ENCODE results near the gene UMPS. TPM values are rescaled to one million over a fixed set of nuclear protein-coding genes. Genes with fewer than 3 reads are reported as not detected.

The UMPS gene
- total and polyA plus RNA-seq, 2 experiments from 2014 or later = 29.8 to 38.7 TPM

DNA sequence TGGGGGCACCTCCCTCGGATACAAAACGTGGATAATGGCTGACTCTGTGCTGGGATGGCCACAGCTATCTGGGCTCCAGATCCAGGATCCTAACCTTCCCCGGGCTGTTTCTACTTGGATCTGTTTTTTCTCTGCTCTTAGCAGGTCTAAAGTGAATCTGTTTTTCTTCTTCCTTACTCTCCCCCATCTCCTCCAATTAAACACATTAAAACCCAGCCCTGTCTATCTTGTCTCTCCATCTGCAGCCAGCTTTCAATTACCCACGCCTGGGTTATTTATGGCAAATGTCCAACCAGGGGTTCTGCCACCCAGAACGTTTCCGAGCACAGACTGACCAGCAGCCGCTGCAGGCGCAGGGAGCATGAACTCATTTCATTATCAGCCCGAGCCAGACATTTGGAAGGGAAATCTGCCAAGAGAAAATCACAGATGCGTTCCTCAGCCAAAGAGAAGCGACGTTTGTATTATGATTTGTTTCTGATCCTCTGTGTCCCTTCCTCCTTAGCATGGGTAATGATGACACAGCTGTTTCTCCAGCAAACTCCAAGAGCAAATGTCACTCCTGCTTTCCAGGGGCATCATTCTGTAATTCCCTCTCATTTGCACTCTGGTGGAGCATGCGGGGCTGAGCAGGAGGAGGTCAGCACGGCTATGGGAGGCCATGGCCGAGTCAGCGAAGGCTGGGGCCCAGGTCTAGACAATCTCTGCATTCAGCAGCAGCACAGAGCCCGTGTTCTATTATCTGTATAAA lies 42.0 kb downstream of the UMPS start:
- Histone ChIP-seq H3K4me1 (ENCODE audit: insufficient read depth) (peaks cover 29% of the 10 kb centered on the region), H3K27ac (peak overlapping the region; percentile 66), H3K27me3 (replicated peaks; ENCODE audit: insufficient read depth) (no peaks in the 10 kb centered on the region), H3F3A (ENCODE audit: insufficient read depth) (peaks cover 32% of the 10 kb centered on the region), H3K9me3 (ENCODE audit: low read depth) (no peaks in the 10 kb centered on the region), H3K36me3 (ENCODE audit: low read depth) (peaks cover 16% of the 10 kb centered on the region; the same call in 1 of the 2 replicates), H3K4me3 (no peak overlapping the region), H3K79me2 (ENCODE audit: insufficient read depth) (peaks cover 17% of the 10 kb centered on the region), H3K4me2 (ENCODE audit: unreplicated experiment) (peak overlapping the region; percentile 67), H4K20me1 (ENCODE audit: insufficient read depth) (no peaks in the 10 kb centered on the region), H3K9me2 (ENCODE audit: insufficient read depth) (no peaks in the 10 kb centered on the region), H2AFZ (no peak overlapping the region), H3K9ac (peak overlapping the region; percentile 41)
- WGBS, 2 experiments (ENCODE audit: low coverage in 1 of 2, low lambda C conversion rate in 2 of 2, missing lambda C conversion rate in 2 of 2) = 18 to 19% methylated on average over 17 of the region's 17 CpGs
- in situ Hi-C loops (cut with MboI) = no loop called here
- peak; percentile 65 for DNase-seq
- TF ChIP-seq EZH2phosphoT487 (IDR thresholded peaks at IDR 0.05; ENCODE audit: insufficient read depth, low read depth) = no peak
- TF ChIP-seq EZH2 (IDR thresholded peaks at IDR 0.05; ENCODE audit: insufficient read depth, poor library complexity, severe bottlenecking) = no peak

DNA sequence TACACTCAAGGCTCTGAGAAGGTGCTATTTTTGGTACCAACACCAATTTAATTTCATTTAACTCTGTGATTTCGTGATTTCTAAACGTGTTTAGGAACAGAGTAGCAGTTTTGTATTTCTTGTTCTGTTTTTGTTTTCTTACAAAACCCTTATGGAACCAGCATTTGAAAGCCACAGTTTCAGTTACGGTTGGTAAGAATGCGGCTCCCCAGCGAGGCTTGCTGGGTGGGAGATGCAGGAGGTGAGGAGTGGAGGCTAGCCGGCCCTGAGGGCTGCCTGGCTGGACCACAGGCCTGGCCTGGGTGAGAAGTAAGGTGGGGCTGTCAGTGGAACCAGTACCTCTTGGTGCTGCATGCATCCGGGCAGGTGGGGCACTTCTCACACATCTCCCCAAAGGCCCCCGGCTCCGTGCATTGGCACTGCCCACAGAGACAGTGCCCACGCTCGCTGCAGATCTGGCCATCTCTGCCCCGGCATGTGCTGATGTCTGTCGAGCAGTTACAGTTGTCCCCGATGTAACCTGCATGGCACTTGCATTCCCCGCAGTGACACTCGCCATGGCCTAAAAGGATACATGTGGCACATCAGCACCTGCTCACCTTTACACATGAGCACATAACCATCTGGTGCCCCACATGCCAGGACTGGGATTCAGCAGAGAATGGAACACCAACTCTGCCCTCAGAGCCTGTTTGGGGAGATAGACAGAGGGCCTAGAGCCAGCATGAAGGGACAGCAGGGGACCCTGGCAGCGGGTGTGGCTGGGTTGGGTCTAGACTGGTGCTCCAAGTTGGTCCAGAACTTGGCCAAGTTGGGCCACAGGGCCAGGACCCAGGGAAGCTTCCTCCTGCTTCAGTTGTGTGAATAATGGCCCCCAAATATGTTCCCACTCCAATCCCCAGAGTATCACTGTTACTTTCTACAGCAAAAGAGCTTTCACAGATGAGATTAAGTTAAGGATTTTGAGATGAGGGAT lies 43.4 kb downstream of the UMPS start:
- Histone ChIP-seq H3K4me3 (no peak overlapping the region), H3K9me3 (ENCODE audit: low read depth) (no peaks in the 10 kb centered on the region), H3F3A (ENCODE audit: insufficient read depth) (peaks cover 32% of the 10 kb centered on the region), H4K20me1 (ENCODE audit: insufficient read depth) (no peaks in the 10 kb centered on the region), H3K27ac (peak overlapping the region; percentile 60), H3K27me3 (replicated peaks; ENCODE audit: insufficient read depth) (no peaks in the 10 kb centered on the region), H3K79me2 (ENCODE audit: insufficient read depth) (peaks cover 23% of the 10 kb centered on the region), H3K4me1 (ENCODE audit: insufficient read depth) (peaks cover 29% of the 10 kb centered on the region), H3K4me2 (ENCODE audit: unreplicated experiment) (peak overlapping the region; percentile 67), H2AFZ (0 out of 2 replicates have a peak overlapping the region, but pooled peaks have one; percentile 1), H3K36me3 (ENCODE audit: low read depth) (peaks cover 10% of the 10 kb centered on the region; the same call in 1 of the 2 replicates), H3K9me2 (ENCODE audit: insufficient read depth) (no peaks in the 10 kb centered on the region), H3K9ac (peak overlapping the region; percentile 44; the same call in 1 of the 2 replicates)
- in situ Hi-C loops (cut with MboI) = no loop called here
- WGBS, 2 experiments (ENCODE audit: low coverage in 1 of 2, low lambda C conversion rate in 2 of 2, missing lambda C conversion rate in 2 of 2) = 93 to 95% methylated on average over 17 of the region's 17 CpGs
- no peak for TF ChIP-seq EZH2 (IDR thresholded peaks at IDR 0.05; ENCODE audit: insufficient read depth, poor library complexity, severe bottlenecking)
- TF ChIP-seq EZH2phosphoT487 (IDR thresholded peaks at IDR 0.05; ENCODE audit: insufficient read depth, low read depth) = no peak
- no peak for DNase-seq

DNA sequence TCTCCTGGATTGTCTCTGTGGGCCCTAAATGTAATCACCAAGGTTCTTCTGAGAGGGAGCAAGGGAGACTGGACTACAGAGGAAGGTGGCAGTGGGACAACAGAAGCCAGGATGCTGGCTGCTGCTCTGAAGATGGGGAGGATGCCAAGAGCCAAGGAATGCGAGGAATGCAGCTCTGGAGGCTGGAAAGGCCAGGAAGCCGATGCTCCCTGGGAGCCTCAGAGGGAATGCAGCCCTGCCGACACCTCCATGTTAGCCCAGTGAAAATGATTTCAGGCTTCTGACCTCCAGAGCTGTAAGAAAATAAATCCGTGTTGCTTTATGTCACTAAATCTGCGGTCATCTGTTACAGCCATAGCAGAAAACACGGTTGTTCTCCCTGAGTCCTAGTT lies 44.1 kb downstream of the UMPS start:
- Histone ChIP-seq H3K4me1 (ENCODE audit: insufficient read depth) (peaks cover 29% of the 10 kb centered on the region), H3K9me2 (ENCODE audit: insufficient read depth) (no peaks in the 10 kb centered on the region), H3K4me3 (0 out of 2 replicates have a peak overlapping the region, but pooled peaks have one; percentile 26), H3K9me3 (ENCODE audit: low read depth) (no peaks in the 10 kb centered on the region), H3F3A (ENCODE audit: insufficient read depth) (peaks cover 32% of the 10 kb centered on the region), H4K20me1 (ENCODE audit: insufficient read depth) (no peaks in the 10 kb centered on the region), H3K27ac (peak overlapping the region; percentile 60), H3K36me3 (ENCODE audit: low read depth) (0 out of 2 replicates have a peak, but pooled peaks cover 6% of the 10 kb centered on the region), H3K27me3 (replicated peaks; ENCODE audit: insufficient read depth) (no peaks in the 10 kb centered on the region), H3K79me2 (ENCODE audit: insufficient read depth) (peaks cover 23% of the 10 kb centered on the region), H3K4me2 (ENCODE audit: unreplicated experiment) (peak overlapping the region; percentile 67), H2AFZ (0 out of 2 replicates have a peak overlapping the region, but pooled peaks have one; percentile 1), H3K9ac (peak overlapping the region; percentile 44)
- WGBS, 2 experiments (ENCODE audit: low coverage in 1 of 2, low lambda C conversion rate in 2 of 2, missing lambda C conversion rate in 2 of 2) = 12 to 16% methylated on average over 6 of the region's 6 CpGs
- TF ChIP-seq EZH2 (IDR thresholded peaks at IDR 0.05; ENCODE audit: insufficient read depth, poor library complexity, severe bottlenecking) (no peak), EZH2phosphoT487 (IDR thresholded peaks at IDR 0.05; ENCODE audit: insufficient read depth, low read depth) (no peak)
- in situ Hi-C loops (cut with MboI) = no loop called here
- peak; percentile 77 for DNase-seq

DNA sequence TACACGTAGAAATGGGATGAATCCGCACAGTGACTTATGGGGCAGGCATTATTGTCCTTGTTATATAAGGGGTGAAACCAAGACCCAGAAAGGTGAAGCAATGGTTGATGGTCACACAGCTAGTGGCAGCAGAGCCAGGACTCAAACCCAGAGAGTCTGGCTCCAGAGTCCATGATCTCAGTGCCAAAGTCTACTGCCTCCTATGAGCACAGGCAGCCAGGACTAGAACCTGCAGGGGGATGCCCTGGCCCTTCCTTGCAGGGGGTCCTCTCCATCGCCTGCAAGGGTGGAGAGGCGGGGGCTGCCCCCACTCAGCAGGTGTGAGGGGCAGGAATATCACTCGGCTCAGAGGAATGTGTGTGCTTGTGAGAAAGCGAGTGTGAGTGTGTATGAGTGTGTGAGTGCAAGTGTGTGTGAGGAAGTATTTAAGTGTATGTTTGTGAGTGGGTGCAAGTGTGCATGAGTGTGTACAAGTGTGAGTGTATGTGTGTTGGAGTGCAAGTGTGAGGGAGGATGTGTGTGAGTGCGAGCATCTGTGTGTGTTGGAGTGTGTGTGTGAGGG lies 44.7 kb downstream of the UMPS start:
- H2AFZ ChIP-seq = no peak overlapping the region

More for the DNA sequence above, 44.7 kb downstream of the UMPS start:
- 0 out of 2 replicates have a peak, but pooled peaks cover 5% of the 10 kb centered on the region for H3K36me3 ChIP-seq (ENCODE audit: low read depth)
- no peaks in the 10 kb centered on the region for H3K27me3 ChIP-seq (replicated peaks; ENCODE audit: insufficient read depth)
- no peaks in the 10 kb centered on the region for H4K20me1 ChIP-seq (ENCODE audit: insufficient read depth)
- peaks cover 23% of the 10 kb centered on the region for H3K79me2 ChIP-seq (ENCODE audit: insufficient read depth)
- no peak for DNase-seq
- H3K9me3 ChIP-seq (ENCODE audit: low read depth) = no peaks in the 10 kb centered on the region
- TF ChIP-seq EZH2phosphoT487 (IDR thresholded peaks at IDR 0.05; ENCODE audit: insufficient read depth, low read depth) (no peak), EZH2 (IDR thresholded peaks at IDR 0.05; ENCODE audit: insufficient read depth, poor library complexity, severe bottlenecking) (no peak)
- peaks cover 32% of the 10 kb centered on the region for H3F3A ChIP-seq (ENCODE audit: insufficient read depth)
- in situ Hi-C loops (cut with MboI) = no loop called here
- WGBS, 2 experiments (ENCODE audit: low coverage in 1 of 2, low lambda C conversion rate in 2 of 2, missing lambda C conversion rate in 2 of 2) = 75 to 90% methylated on average over 7 of the region's 7 CpGs
- peak overlapping the region; percentile 44 for H3K9ac ChIP-seq
- H3K27ac ChIP-seq = peak overlapping the region; percentile 60
- no peak overlapping the region for H3K4me3 ChIP-seq
- peaks cover 33% of the 10 kb centered on the region for H3K4me1 ChIP-seq (ENCODE audit: insufficient read depth)
- H3K9me2 ChIP-seq (ENCODE audit: insufficient read depth) = no peaks in the 10 kb centered on the region
- H3K4me2 ChIP-seq (ENCODE audit: unreplicated experiment) = peak overlapping the region; percentile 67

Data from GM23248 (cell line).